GM12874 (cell line): ENCODE measurements around the gene DUSP10.

Experiments
- CTCF ChIP-seq: IDR thresholded peaks from 2 replicates; pipeline ENCODE4 v1.5.1; 2011; ENCODE audit warnings: low read depth, mild to moderate bottlenecking, control low read depth, low read length, moderate library complexity; ENCODE audit not compliant: insufficient read depth

DUSP10 gene

GRCh38 chr1:221740369-221740992 lies 1.4 kb downstream of the DUSP10 start:
- TF ChIP-seq CTCF: no peak

GRCh38 chr1:221739677-221740025 lies 2.2 kb downstream of the DUSP10 start:
- TF ChIP-seq CTCF: no peak

GRCh38 chr1:221739018-221739676 lies 2.7 kb downstream of the DUSP10 start:
- TF ChIP-seq CTCF: no peak

- no peak for TF ChIP-seq CTCF
Measured at GRCh38 chr1:221736714-221737113, 5.2 kb downstream of the DUSP10 start.

GRCh38 chr1:221735999-221736398 lies 5.9 kb downstream of the DUSP10 start:
- no peak for TF ChIP-seq CTCF

GRCh38 chr1:221734187-221734586 lies 7.7 kb downstream of the DUSP10 start:
- no peak for TF ChIP-seq CTCF

GRCh38 chr1:221732052-221732451 lies 9.8 kb downstream of the DUSP10 start:
- no peak for TF ChIP-seq CTCF
